GM12801 (cell line): ENCODE results near the gene ADGRL2.

Experiments used
- TF ChIP-seq, protein P1 (sequence below): IDR thresholded peaks from one replicate; pipeline ENCODE4 v1.5.1; 2011; ENCODE audit warnings: control low read depth; ENCODE audit not compliant: insufficient read length; ENCODE audit errors: extremely low read depth

The ADGRL2 gene

DNA sequence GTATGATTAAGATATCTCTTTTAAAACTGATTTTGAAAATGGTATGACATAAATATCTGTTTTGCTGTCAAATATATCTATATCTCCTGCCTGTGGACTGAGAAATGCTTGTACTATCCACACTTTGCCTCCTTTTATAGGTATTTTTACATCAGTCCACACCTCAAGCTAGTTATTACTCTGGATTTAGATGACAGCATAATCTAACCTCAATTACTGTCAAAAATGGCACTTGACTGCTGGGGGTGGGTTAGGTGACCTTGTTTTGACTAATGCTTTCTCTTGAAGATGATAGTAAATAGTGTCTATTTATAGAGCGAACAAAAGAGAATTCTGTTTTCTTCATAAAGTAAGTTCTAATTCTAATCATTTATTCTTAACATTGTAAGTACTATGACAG, 9.1 kb downstream of the ADGRL2 start:
- TF ChIP-seq, protein P1, sequence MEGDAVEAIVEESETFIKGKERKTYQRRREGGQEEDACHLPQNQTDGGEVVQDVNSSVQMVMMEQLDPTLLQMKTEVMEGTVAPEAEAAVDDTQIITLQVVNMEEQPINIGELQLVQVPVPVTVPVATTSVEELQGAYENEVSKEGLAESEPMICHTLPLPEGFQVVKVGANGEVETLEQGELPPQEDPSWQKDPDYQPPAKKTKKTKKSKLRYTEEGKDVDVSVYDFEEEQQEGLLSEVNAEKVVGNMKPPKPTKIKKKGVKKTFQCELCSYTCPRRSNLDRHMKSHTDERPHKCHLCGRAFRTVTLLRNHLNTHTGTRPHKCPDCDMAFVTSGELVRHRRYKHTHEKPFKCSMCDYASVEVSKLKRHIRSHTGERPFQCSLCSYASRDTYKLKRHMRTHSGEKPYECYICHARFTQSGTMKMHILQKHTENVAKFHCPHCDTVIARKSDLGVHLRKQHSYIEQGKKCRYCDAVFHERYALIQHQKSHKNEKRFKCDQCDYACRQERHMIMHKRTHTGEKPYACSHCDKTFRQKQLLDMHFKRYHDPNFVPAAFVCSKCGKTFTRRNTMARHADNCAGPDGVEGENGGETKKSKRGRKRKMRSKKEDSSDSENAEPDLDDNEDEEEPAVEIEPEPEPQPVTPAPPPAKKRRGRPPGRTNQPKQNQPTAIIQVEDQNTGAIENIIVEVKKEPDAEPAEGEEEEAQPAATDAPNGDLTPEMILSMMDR: no peak

DNA sequence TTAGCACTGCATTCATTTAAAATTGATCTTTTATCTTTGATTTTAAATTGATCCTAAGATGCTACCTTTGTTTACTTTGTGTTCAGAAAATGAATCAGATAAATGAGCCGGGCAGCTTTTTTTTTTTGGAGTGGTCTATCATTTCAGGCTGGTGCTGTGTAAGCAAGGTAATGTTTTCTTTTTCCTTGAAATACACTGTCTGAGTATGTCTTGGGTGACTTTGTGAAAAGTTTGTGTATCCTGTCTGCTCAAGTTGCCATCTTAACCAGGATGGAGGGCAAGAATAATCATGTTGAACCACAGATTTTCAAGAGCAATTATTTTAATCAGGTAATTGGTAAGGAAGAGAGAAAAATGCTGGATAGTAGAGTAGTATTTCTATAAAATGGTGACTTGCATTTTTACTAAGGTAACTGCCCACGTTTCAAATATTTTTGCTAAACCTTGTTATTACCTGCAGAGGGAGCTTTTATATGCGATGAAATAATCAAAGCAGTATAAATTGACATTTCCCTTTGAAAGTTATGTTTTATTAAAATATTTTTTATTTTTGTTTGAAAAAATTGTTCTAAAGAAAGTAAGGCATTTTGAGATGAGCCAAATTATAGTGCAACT, 11.1 kb downstream of the ADGRL2 start:
- TF ChIP-seq, protein P1: no peak

DNA sequence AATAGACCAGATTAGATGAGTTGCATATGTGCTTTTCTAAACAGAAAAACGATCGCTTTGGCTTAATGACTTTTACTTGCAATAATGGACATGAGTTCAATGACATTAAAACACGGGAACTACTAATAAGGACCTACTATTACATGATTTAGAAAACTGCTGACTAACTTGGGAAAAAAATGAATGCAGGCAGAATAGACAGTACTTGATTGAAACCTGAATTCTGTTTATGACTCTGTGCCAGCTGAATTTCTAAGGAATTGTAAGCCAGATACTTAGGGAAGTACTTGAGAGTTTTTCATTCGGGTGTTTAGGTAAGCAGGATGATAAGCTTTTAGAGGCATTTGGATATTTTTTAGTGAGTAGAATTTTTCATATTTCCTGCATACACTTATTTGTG, 12.0 kb downstream of the ADGRL2 start:
- TF ChIP-seq, protein P1: no peak

DNA sequence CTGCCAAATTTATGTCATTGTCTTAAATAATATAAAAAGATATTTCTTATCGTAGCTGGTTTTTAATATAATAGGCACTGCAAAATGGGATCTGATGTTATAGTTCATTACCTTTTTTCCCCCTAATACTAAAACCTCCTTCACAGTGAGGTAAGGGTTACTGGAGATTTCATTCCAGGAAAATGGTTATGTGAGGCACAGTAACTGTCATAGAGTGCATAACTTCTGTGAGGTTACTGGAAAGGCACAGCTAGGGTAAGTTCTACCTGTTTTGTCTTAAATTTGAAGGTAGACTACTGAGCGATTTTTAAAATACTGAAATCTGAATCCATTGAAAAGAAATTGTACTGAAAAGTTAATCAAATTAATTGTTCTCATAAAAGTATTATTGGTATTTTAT, 13.0 kb downstream of the ADGRL2 start:
- TF ChIP-seq, protein P1: no peak

DNA sequence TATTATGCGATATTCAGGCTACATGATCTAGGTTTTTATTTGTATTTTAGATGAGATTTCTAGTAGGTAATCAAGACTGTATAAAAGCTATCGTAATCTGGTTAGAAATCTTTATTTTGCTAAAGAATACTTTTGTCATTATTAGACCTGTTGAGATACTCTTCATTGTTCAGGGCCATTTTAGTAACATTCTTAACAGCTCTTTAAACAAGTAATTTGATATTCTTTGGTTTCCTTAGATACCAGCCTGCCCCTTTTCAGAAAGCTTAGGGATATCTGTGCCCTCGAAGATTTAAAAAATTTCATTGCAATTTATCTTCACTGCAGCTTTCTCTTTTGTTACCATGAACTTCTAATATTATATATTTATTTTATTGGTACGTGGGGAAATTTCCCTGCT, 18.9 kb downstream of the ADGRL2 start:
- TF ChIP-seq, protein P1: no peak

DNA sequence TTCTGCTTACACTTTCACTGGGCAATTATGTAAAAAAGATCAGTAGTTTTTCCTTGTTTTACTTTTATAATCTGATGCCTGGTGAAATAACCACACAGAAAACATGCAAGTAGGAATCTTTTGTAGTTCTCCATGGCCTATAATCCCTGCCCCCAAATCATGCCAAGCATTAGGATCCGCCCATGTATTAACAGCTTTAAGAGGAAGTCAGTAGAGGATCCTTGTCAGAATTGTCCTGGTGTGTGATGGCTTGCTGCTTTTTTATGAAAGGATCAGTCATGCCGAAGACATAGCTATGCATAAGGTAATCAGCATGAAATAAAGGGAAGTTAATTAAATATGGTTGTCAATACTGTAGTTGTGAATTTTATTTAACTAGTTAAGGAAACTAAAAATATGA, 20.0 kb downstream of the ADGRL2 start:
- TF ChIP-seq, protein P1: no peak

DNA sequence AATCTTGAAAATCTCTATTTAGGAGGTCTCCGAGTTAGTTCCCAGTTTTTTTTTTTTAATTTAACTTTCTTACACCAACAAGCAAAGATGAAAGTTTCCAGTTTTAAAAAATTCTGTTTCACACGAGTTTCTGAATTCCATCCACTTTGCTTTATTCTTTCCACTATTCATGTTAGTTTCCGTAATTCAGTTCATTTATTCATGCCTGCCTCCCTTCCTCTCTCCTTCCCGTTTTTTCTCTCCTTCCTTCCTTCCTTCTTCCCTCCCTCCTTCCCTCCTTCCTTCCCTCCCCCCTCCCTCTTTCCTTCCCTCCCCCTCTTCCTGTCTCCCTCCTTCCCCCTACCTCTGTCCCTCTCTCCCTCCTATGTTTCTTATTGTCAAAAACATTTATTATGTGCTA, 22.3 kb downstream of the ADGRL2 start:
- TF ChIP-seq, protein P1: no peak

DNA sequence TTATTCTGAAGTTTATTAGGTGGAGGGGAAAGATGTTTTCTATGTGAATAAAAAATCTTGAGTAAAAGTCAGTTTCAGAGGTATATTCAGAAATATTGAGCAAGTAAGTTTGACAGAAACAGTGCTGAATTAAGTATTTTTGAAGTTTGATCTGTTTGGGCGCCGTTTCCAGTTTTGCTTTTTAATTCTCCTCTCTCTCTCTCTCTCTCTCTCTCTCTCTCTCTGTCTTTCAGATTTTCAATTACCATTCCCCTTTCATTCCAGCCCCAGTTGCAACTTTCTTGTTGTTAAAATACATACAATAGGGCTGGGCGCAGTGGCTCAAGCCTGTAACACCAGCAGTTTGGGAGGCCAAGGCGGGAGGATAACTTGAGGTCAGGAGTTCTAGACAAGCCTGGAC, 24.0 kb downstream of the ADGRL2 start:
- TF ChIP-seq, protein P1: no peak
